Inflammatory macrophage treated with lipopolysaccharide for 1 hour (primary cell): ENCODE data around the gene GRIN3B.
A peak's percentile ranks its signal among the peaks of the same experiment; 100 is the strongest.
"Not testable (repeated sequence)": the region's sequence is repeated elsewhere in the genome, so short reads cannot be mapped to it uniquely, and the experiment has no call there.

Source experiments
- DNase-seq, 2 donors: peaks; one replicate each; pipeline ENCODE4 v3.0.0-alpha.2; 2020 to 2022

Gene GRIN3B

DNA sequence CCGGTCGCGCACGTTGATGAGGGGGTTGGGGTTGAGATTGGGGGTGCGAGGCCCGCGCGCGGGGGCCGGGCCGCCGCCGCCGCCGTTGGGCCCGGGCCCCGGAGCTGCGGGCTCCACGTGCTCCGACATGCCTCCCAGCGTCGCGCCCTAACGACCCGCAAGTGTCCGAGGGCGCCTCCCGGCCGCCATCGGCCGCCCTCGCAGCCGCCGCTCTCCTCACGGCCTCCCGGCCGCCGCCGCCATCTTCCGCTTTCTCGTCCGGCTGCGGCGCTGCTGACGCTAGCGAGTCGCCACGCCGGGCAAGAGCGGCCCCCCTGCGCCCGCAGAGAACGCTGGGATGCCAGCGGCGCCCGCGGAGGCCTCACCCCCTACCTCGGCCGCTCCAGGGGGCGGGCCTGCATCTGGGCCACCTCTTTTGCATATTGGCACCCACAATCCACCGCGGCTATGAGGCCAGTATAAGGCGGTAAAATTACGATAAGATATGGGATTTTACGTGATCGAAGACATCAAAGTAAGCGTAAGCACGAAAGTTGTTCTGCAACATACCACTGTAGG lies 20.7 kb downstream of the GRIN3B start, which contains the start of gene TMEM259:
Gene TMEM259 (minus strand): TSS at position 256 of the 558 bp plus-strand sequence. CDS start 127 bp downstream, at position 129.
- peak; percentile 94 to 97 for DNase-seq

DNA sequence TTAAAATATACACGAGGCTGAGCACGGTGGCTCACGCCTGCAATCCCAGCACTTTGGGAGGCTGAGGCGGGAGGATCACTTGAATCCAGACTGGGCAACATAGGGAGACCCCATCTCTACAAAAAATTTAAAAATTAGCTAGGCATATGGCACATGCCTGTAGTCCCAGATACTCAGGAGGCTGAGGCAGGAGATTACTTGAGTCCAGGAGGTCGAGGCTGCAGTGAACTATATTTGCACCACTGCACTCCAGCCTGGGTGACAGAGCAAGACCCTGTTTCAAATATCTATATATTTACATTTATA lies 23.6 kb downstream of the GRIN3B start:
- not testable (repeated sequence) for DNase-seq

DNA sequence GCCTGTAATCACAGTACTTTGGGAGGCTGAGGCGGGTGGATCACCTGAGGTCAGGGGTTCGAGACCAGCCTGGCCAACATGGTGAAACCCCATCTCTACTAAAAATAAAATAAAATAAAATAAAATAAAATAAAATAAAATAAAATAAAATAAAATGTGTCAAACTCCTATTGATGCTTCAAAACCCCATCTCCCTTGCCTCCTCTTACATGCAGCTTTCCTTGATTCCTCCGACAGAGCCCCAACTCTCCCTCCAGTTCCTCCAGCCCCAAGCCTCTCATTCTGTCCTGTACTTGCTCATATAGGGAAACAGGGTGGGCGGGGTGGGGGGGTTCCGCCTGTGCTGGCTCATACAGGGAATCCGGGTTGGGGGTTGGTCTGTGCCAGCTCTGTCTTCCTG lies 24.9 kb downstream of the GRIN3B start:
- not testable (repeated sequence) for DNase-seq

DNA sequence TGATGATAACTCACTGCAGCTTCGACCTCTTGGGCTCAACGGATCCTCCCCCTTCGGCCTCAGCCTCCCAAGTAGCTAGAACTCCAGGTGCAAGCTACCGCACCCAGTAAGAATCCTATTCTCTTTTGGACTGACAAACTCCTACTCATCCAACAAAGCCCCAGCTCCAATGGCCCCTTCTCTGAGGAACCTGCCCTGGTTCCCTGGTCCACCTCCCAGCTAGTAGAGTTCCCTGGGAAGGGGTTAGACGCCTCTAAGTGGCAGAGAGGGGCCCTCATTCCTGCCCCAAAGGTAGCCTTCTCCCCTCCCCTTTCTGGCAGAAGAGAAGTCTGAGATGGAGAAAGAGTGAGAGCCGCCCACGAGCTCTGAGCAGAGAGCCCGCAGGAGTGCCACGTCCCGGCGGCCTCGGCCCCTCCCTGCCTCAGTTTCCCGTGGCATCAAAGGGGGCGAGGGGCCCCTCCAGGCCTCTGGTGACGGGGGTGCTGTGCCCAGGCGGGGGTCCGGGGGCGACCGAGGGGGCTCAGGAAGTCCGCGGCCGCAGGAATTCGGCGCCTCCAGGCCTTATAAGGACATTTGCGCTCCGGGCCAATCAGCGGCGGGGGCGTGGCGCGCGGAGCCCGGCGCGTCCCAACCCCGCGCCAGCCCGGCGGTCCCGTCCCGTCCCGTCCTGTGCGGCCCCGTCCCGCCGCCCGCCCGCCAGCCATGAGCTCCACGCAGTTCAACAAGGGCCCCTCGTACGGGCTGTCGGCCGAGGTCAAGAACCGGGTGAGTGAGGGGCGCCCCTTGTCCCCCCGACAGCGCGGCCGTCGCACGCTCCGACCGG lies 26.0 kb downstream of the GRIN3B start, which contains the start of gene CNN2:
Gene CNN2 (plus strand): TSS at position 649 of the 823 bp plus-strand sequence. CDS start 54 bp downstream, at position 703.
- peak; percentile 57 to 78 for DNase-seq

DNA sequence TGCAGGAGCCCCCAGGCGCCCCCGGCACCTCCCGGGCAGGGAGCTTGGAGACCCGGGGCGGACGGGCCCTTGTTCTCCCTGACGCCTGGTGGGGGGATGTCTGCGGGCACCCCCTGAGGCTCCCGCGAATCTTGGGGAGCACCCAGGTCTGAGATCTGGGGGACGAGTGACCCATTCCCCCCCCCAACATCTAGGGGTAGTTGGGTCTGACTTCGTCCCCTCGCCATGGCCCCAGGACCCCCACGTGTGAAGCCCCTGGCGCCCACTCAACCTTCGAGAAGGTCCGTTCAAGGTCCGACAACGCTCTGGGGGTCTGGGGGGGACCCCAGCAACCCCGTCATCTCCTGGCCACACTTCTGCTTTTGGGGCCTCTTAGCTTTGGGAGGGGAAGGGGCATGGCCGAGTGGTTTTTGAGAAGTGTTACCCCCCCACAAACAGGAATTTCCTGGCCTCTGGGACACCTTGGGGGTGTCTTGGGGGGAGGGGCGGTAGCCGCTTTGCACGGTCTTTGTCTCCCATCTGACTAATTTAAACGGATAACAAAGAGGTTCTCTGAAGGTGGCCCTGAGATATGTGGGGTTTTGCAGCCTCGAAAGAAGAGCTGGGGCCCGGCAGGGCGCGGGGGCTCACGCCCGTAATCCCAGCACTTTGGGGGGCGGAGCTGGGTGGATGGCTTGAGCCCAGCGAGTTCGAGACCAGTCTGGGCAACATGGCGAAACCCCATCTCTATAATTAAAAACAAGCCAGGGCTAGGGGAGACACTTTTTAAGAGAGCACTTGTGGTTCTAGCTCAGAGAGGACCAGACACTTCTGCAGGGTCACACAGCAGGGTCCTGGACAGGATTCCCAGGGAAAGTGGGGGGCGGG lies 26.8 kb downstream of the GRIN3B start:
- DNase-seq = peak; percentile 37 to 46

DNA sequence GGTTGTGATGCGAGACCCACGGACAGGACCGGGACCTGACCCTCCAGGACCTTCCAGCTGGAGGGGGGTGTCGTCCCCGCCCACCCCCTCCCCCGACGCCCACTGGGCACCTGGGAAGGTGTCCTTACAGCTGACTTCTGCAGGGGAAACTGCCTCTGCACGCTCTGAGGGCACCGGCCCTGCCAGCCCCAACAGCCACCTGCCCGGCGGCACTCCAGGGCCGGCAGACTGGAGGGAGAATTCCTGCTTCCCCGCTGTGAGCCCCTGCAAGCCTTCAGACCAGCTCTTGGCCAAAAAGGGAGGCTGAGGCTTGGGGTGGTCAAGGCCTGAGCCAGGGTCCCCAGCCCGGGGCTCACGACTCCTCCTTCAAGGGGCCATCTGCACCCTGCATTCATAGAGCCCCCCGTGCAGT lies 27.4 kb downstream of the GRIN3B start:
- no peak for DNase-seq

DNA sequence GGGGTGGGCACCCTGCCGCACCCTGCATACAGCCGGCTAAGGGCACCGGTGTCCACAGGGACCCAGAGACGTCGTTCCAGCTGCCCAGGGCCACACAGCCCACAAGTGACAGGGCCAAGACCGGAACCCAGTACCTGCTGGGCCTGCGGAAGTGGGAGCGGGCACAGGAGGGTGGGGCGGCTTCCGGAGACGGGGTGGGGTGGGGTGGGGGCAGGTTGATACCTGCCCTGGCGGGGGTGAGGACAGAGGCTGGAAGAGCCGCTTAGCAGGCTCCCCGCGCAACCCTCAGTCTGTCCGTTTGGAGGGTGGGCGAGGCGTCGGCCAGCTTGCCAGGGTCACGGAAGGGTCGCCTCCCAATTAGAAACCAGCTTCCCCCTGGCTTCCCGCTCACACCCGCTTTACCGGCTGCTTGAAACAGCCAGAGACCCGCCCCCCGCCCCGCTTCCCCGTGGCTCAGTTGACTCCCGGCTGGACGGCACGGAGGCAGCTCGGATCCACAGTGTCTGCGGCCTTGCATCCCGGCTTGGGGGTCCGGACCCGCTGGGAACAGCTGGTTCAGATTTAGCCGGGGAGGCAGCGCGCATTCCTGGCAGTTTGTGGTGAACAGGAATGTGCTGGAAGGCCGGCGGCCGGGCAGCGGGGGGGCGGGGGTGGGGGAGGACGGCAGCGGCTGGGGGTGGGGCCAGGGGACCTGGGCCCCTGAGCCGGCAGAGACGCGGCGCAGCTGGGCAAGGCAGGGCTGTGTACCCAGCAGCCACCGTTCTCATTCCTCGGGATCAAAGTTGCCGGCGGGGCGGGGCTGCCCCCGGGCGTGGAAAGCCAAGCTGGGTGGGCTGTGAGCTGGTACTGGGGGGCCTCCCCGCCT lies 28.1 kb downstream of the GRIN3B start:
- no peak for DNase-seq

DNA sequence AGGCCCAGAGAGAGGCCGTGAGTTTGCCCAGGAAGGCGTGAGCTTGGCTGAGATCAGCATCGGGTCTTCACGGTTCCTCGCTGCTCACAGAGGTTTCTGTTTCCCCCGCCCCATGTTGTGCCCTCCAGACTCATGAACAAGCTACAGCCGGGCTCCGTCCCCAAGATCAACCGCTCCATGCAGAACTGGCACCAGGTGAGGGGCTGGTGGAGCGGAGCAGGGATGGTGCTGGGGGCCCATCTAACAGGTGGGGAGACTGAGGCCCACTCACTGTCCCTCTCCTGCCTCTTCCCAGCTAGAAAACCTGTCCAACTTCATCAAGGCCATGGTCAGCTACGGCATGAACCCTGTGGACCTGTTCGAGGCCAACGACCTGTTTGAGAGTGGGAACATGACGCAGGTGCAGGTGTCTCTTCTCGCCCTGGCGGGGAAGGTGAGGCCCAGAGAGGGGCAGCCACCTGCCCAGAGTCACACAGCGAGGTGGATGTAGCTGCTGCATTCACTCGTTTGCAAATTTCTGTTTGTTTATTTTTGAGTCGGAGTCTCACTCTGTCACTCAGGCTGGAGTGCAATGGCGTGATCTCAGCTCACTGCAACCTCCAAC lies 32.1 kb downstream of the GRIN3B start:
- no peak for DNase-seq

DNA sequence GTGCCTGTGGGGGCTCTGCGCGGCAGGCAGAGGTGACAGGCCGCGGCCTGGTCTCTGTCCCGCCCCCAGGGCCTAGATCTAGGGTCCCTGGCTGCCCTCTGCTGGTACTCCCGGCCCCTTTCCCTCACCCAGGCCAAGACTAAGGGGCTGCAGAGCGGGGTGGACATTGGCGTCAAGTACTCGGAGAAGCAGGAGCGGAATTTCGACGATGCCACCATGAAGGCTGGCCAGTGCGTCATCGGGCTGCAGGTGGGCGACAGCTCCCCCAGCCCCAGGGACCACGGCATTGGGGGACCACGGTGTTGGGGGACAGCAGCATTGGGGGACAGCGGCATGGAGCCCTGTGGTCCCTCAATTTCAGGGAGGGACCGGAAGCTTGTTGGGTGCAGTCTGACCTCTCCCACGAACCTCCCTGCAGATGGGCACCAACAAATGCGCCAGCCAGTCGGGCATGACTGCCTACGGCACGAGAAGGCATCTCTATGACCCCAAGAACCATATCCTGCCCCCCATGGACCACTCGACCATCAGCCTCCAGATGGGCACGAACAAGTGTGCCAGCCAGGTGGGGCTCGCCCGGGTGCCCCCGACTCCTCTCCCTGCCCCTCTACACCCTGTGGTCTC lies 35.9 kb downstream of the GRIN3B start:
- DNase-seq = no peak

DNA sequence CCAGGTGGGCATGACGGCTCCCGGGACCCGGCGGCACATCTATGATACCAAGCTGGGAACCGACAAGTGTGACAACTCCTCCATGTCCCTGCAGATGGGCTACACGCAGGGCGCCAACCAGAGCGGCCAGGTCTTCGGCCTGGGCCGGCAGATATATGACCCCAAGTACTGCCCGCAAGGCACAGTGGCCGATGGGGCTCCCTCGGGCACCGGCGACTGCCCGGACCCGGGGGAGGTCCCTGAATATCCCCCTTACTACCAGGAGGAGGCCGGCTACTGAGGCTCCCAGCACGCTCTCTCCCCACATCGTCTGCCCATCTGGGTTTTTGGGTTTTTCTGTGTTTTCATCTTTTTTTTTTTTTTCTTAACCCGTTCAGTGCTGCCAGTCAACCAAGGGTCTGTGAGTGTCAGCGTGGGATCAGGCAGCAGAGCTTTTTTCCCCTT lies 37.4 kb downstream of the GRIN3B start:
- no peak for DNase-seq

DNA sequence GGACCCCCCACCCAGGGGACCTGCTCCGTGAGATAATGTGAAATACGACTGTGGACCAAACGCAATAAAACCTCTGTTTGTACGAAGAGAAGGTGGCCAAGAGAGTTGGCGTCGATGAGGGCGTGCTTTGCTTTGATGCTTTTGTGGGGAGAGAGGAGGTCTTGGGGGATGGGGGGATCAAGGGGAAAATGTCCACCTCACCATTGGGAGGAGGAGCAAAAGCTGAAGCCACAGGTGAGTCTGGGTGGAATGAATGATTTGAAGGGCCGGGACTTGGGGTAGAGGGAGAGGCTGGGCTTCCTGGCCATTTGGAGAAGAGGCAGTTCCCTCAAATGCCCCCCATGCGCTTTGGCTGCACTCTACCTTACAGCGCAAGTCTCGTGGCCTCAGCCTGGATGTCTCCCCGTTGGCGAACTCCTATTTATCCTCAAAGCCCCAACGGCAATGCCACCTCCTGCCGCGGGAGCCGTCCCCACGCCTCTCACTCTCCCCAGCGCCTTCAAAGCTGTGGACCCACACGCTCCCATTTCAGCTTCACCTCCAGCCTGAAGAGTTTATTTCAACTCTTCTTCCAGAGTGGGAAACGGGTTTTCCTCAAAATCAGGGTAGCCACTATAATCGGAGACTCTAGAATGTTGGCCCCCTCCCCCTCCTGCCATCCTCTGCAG lies 38.9 kb downstream of the GRIN3B start:
- no peak for DNase-seq

DNA sequence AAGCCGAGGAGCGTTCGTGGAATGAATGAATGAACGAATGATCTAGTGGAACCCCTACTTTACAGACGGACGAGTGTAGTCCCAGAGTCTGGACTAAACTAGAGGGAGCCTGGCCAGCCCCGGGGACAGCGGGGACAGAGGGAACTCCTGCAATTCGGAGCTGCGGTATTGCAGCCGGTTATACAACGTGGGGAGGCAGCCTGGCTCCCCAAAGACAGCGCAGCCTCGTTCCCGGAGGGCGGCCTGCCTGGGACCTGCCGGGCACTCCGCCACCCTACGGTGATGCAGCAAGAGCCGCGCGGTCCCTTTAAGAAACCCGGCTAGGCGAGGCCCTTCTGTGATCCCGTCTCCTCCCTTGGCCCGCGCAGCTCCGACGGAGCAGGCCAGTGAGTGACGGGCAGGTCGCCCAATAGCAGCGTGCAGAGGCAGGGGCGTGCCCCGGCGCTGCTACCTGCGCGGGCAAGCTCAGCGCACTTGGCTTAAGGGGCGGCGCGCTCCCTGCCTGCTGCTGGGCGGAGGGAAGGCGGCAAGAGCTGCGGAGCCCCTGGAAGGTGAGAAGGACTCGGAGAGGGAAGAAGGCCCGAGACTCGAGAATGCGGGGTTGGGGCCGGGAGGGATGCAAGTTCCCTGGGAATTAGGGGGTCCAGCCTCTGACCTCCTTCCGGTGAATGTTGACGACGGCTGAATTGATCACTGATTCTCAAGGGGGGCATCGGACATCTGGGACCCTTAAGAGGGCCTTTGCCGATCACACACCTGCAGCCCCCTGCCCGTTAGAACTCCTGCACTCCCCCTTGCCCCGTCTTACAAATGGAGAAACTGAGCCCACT lies 39.6 kb downstream of the GRIN3B start, which contains the start of gene ABCA7:
Gene ABCA7 (plus strand): TSS at position 462 of the 830 bp plus-strand sequence. CDS start 1,255 bp downstream, outside the sequence.
- peak; percentile 91 to 98 for DNase-seq

DNA sequence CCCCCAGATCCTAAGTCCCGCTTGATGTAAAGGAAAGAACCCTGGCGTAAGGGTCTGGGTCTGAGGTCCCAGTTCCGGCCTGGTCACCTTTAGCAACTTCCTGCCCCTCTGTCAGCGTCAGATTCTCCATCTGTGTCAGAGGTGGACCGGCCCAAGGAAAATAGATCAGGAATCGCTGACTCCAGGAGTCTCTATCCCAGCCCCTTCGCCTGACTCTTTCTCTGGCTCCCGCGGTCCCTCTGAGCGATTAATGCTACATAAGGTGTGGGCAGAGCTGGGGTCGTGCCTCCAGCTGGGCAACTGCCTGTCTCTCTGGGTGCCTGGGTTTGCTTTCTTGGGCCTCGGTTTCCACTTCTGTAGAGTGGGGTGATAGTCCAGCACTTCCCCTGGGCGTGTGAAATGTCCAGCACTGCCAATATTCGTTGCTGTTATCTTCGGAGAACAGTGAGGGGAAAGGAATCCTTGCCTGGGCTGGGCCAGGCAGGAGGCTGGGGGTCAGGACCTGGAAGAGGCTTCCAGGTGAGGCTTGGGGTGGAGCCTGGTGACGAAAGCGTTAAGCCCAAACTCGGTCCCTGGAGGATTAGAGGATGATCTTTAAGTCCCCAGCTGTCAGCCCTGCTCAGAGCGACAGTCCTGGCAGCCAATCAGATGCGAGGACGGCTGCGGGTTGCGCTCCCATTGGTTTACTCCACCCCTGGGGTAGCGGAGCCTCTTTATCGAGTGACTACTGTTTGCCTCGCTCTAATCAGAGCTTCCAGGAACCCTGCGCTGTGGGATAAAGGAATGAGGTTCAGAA lies 40.5 kb downstream of the GRIN3B start:
- peak; percentile 85 to 92 for DNase-seq

DNA sequence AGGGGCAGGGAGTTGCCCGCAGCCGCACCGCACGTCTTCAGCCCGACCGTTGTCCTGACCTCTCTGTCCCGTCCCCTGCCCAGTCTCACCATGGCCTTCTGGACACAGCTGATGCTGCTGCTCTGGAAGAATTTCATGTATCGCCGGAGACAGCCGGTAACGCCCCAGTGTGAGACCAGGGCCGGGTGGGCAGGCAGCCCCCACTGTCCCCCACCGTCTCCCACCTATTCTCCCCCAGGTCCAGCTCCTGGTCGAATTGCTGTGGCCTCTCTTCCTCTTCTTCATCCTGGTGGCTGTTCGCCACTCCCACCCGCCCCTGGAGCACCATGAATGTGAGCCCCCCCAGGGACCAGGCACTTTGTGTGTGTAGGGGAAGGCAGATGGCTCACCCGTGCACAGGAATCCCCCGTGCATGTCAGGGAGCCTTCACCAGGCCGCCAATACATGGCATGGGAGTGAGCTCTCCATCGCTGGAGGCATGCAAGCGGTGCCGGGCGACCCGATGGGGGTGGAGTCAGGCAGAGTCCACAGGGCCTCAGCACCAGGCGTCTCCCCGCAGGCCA lies 41.1 kb downstream of the GRIN3B start:
- DNase-seq = no peak

DNA sequence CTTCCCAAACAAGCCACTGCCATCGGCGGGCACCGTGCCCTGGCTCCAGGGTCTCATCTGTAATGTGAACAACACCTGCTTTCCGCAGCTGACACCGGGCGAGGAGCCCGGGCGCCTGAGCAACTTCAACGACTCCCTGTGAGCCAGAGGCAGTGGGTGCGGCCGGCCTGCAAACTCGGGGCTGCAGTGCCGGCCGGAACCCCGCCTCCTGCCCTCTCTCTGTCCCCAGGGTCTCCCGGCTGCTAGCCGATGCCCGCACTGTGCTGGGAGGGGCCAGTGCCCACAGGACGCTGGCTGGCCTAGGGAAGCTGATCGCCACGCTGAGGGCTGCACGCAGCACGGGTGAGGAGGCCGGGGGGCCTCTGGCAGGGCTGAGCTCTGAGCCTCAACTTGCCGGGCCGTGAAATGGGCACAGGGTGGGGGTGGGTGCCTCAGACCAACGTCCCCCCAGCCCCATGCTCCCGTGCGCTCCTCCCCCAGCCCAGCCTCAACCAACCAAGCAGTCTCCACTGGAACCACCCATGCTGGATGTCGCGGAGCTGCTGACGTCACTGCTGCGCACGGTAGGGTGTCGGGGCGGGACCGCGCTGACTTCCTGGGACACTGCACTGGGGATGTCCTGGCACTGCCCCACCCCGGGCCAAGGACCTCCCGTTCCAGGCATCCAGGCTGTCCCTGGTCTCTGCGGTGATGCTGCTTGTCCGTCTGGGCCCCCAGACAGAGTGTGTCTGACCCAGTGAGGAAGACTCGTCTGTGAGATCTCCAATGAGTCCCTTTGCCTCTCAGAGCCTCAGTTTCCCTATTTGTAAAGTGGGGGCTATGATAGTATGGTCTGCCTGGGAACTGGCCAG lies 41.8 kb downstream of the GRIN3B start:
- DNase-seq = no peak

DNA sequence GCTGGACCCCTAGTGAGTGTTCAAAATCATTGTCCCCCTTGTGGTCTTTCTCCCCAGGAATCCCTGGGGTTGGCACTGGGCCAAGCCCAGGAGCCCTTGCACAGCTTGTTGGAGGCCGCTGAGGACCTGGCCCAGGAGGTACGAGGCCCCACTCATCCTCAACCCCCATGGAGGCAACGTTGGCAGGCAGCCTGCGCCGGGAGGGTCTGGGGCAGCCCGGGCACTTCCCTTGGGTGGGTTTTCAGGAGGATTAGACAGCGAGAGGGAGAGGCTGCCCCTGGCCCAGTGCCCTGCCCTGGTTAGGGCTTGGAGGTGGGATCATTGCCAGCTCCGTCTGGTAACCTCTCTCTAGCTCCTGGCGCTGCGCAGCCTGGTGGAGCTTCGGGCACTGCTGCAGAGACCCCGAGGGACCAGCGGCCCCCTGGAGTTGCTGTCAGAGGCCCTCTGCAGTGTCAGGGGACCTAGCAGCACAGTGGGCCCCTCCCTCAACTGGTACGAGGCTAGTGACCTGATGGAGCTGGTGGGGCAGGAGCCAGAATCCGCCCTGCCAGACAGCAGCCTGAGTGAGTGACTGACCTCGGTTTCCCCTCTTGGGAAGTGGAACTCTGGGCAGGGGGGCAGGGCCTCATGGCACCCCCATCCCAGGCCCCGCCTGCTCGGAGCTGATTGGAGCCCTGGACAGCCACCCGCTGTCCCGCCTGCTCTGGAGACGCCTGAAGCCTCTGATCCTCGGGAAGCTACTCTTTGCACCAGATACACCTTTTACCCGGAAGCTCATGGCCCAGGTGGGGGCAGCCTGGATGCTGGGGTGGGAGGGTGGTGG lies 42.7 kb downstream of the GRIN3B start:
- no peak for DNase-seq

DNA sequence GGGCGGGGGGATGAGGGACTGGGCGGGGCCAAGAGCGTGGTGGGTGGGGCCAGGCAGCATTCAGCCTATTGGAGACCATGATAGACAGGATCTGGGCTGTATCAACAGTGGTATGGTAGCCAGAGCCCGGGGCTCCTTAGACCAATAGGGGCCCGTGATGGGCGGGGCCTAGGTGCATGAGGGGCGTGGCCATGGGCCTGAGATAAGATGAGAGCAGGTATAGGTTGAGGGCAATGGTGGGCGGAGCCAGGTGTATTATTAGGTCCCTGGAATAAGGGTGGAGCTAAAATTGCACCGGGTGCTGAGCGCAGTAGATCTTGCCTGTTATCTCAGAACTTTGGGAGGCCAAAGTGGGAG lies 45.0 kb downstream of the GRIN3B start:
- DNase-seq = peak in 1 of 2 donors; percentile 46
